AG09309 (cell line): Measurements from ENCODE around the gene PTGER3.

Source experiments
- DNase-seq: peaks from one replicate; pipeline ENCODE4 v3.0.0-alpha.2; 2010; ENCODE audit warnings: low read depth
- H3K4me3 ChIP-seq: 2 replicates; pipeline ENCODE4 v1.5.1; 2011; ENCODE audit warnings: mild to moderate bottlenecking, low read depth, low read length, moderate library complexity; ENCODE audit not compliant: control insufficient read depth
- TF ChIP-seq, protein P1 (sequence below): IDR thresholded peaks from 2 replicates; pipeline ENCODE4 v1.5.1; 2011; ENCODE audit warnings: mild to moderate bottlenecking, low read depth, low read length, inconsistent platforms; ENCODE audit not compliant: insufficient read depth, control insufficient read depth; ENCODE audit errors: missing control alignments

Gene PTGER3

DNA sequence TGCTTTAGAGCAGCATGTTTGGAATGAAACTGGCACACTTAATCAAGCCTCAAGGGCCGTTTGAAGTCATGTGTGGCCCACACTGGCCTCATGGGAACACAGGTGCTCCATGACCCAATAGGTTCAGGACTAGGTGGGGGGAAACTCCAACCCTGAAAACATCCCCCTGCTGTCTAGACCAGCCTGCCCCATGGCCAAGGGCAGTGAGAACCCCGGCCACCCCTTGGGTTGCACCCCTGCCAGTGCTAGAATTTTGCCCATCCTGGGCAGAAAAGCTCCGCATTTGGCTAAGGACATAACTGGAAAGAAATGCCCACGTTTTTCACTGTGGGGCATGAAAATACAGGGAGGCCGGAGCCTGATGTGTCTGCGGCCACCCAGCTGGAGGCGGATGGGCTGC is 6.1 kb upstream of the PTGER3 start:
- TF ChIP-seq, protein P1, sequence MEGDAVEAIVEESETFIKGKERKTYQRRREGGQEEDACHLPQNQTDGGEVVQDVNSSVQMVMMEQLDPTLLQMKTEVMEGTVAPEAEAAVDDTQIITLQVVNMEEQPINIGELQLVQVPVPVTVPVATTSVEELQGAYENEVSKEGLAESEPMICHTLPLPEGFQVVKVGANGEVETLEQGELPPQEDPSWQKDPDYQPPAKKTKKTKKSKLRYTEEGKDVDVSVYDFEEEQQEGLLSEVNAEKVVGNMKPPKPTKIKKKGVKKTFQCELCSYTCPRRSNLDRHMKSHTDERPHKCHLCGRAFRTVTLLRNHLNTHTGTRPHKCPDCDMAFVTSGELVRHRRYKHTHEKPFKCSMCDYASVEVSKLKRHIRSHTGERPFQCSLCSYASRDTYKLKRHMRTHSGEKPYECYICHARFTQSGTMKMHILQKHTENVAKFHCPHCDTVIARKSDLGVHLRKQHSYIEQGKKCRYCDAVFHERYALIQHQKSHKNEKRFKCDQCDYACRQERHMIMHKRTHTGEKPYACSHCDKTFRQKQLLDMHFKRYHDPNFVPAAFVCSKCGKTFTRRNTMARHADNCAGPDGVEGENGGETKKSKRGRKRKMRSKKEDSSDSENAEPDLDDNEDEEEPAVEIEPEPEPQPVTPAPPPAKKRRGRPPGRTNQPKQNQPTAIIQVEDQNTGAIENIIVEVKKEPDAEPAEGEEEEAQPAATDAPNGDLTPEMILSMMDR = no peak
- DNase-seq = no peak

GRCh38 chr1:71053146-71053545 is 5.5 kb upstream of the PTGER3 start:
- TF ChIP-seq, protein P1 = no peak
- DNase-seq = no peak
- H3K4me3 ChIP-seq = no peak overlapping the region

More for the DNA sequence above, 6.1 kb upstream of the PTGER3 start:
- no peak overlapping the region for H3K4me3 ChIP-seq

GRCh38 chr1:71049951-71050598 is 2.5 kb upstream of the PTGER3 start:
- TF ChIP-seq, protein P1 = peak; percentile 65
- no peak for DNase-seq
- no peak overlapping the region for H3K4me3 ChIP-seq

- H3K4me3 ChIP-seq = peak overlapping the region; percentile 60
Measured at GRCh38 chr1:71046891-71047634, 553 bp downstream of the PTGER3 start.

GRCh38 chr1:71045463-71046028 is 2.1 kb downstream of the PTGER3 start:
- no peak for DNase-seq
- no peak overlapping the region for H3K4me3 ChIP-seq
- TF ChIP-seq, protein P1 = no peak

More at GRCh38 chr1:71046891-71047634, 553 bp downstream of the PTGER3 start:
- TF ChIP-seq, protein P1 = no peak
- DNase-seq = no peak

DNA sequence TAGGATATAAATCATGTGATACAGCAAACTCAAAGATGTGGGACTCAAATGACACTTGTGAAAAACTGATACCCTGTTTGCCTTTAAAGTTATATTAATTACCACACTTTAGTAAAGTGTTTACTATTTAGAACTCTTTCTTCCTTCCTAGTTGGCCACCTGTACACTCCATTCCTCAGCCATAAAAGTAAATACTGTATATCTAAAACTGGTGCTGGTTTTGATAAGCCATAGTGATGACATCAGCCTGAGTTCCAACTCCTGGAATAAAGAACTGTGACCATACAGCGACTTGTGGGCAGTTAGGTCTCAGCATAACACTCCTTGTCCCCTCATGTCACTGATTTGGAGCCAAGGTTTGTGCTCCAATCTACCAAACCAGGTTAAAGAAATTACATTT is 2.8 kb downstream of the PTGER3 start:
- no peak for DNase-seq
- TF ChIP-seq, protein P1 = no peak
- H3K4me3 ChIP-seq = no peak overlapping the region
